ENCODE results near the gene APOD.

APOD gene

GRCh38 chr3:195584543-195584870 lies 767 bp upstream of the APOD start:
- DNase-seq = no peak

GRCh38 chr3:195582947-195583346 lies 793 bp downstream of the APOD start:
- no peak for DNase-seq

GRCh38 chr3:195580744-195581443 lies 2.8 kb downstream of the APOD start:
- no peak for DNase-seq

- DNase-seq = no peak
Observed at GRCh38 chr3:195579281-195579680, 4.5 kb downstream of the APOD start.

GRCh38 chr3:195578565-195578964 lies 5.2 kb downstream of the APOD start:
- DNase-seq = no peak

- DNase-seq = no peak
Observed at GRCh38 chr3:195577645-195578177, 6.0 kb downstream of the APOD start.

- no peak for DNase-seq
Observed at GRCh38 chr3:195574497-195575304, 9.0 kb downstream of the APOD start.

GRCh38 chr3:195573611-195574496 lies 9.9 kb downstream of the APOD start:
- DNase-seq = no peak

- no peak for DNase-seq
Observed at GRCh38 chr3:195571361-195571760, 12.4 kb downstream of the APOD start.

GRCh38 chr3:195570912-195571311 lies 12.8 kb downstream of the APOD start:
- no peak for DNase-seq

GRCh38 chr3:195570344-195570743 lies 13.4 kb downstream of the APOD start:
- no peak for DNase-seq

GRCh38 chr3:195568630-195569029 lies 15.1 kb downstream of the APOD start:
- DNase-seq = no peak

GRCh38 chr3:195566797-195567196 lies 16.9 kb downstream of the APOD start:
- DNase-seq = no peak

GRCh38 chr3:195565716-195566115 lies 18.0 kb downstream of the APOD start:
- no peak for DNase-seq

- DNase-seq = no peak
Observed at GRCh38 chr3:195563317-195563716, 20.4 kb downstream of the APOD start.

GRCh38 chr3:195559723-195560409 lies 23.9 kb downstream of the APOD start:
- DNase-seq = no peak

- no peak for DNase-seq
Observed at GRCh38 chr3:195558602-195559001, 25.1 kb downstream of the APOD start.

- DNase-seq = no peak
Observed at GRCh38 chr3:195557322-195557721, 26.4 kb downstream of the APOD start.

- no peak for DNase-seq
Observed at GRCh38 chr3:195556390-195556789, 27.4 kb downstream of the APOD start.

- DNase-seq = no peak
Observed at GRCh38 chr3:195555110-195555509, 28.6 kb downstream of the APOD start.

GRCh38 chr3:195554458-195554857 lies 29.3 kb downstream of the APOD start:
- DNase-seq = no peak

GRCh38 chr3:195553268-195553667 lies 30.5 kb downstream of the APOD start:
- DNase-seq = no peak
